Measurements from ENCODE around the gene MED7.

The MED7 gene

DNA sequence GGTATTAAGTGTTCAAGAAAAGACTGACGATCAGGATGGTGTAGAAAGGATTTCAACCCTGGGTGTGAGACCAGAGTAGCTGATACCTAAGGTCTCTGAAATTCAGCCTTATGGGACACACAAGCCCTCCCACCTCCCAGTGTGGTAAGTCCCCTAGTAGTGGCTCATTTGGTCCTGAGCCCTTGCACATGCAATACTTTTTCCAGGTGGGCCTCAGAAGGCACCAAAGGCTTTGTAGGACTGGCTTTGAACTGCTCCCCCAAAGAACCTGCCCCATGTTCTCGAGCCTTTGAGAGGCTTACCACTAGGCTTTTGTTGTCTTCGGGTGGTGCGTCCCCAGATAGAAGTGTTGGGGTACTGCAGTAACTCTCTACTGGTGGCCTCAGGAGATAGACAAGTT is 22.6 kb upstream of the MED7 start:
- in situ Hi-C loops (cut with MboI; ENCODE audit: low sequenced_read_pairs), result no loop called here

DNA sequence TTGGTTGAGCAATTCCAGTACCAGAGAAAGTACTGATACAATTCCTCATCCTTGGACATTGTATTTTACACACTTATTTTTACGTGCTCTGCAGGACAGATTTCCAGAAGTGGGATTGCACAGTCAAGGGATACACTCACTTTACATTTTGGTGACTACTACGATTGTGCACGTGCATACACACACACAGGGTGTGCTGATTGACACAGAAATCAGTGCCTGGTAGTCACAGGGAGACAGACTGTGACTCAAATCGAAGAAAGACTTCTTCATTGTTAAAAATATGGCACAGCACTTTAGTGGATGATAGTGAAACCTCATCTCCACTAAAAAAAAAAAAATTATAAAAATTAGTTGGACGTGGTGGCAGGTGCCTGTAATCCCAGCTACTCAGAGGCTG is 21.9 kb upstream of the MED7 start:
- in situ Hi-C loops (cut with MboI; ENCODE audit: low sequenced_read_pairs), result no loop called here

DNA sequence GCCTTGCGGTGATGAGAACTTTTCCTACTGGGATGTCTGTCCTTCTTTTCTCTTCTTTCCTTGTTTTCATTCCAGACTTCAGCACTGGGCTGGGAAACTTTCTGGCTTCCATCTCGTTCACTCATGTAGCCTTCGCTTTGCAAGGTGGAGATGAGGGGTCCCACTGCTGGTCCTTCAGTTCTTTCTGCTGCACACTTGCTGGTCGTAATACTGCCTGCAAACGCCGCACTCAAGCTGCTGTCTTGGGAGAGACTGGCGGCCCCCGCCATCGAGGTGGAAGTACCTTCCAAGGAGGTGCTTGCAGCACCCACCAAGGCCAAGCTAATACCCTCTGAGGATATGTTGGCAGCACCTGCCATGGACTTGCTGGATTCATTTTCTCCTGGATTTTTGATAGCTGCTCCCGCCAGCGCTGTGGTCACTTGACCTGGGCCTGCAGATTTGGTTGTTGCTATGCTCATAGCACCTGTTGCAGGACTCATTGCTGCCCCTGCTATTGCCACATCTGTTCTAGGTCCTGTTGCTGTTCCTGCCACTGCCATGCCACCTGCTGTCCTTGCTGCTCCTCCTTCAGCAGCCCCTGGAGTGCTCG is 20.4 kb upstream of the MED7 start:
- in situ Hi-C loops (cut with MboI; ENCODE audit: low sequenced_read_pairs), result no loop called here

DNA sequence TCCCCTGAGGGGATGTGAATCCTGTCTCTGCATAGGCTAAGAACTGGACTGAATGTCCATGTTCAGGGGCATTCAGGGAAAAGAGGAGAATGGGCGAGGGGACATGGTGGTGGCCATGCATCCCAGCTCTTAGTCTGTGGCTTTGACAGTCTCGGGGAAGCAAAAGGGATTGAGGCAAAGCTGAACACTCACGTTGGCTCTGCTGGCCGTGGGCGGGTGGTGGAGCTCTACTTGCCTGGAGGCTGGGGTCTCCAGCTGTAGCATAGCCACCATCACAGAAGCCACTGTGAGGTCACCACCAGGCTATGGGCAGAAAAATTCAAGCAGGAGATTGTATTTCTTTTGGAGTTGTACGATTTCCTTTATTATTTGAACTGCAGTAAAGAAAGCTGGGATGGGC is 19.3 kb upstream of the MED7 start:
- in situ Hi-C loops (cut with MboI; ENCODE audit: low sequenced_read_pairs), result no loop called here

DNA sequence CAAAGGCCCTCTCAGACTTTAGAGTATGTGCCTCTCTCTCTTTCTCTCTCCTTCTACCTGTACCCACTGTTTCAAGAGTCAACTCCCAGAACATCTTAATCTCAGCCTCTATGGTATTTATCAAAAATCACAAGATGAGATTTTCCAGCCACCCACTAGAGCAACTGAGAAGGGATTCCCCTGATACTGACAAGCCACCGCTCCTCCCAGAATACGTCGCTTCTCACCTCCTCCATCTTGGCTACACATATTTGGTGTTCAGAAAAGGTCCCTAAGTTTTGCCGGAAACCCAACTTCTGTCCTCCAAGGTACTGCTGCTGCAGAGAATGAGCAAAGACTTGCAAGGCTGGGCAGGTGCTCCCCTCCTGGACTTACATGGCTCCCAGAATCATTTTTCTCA is 17.3 kb upstream of the MED7 start:
- in situ Hi-C loops (cut with MboI; ENCODE audit: low sequenced_read_pairs), result no loop called here

DNA sequence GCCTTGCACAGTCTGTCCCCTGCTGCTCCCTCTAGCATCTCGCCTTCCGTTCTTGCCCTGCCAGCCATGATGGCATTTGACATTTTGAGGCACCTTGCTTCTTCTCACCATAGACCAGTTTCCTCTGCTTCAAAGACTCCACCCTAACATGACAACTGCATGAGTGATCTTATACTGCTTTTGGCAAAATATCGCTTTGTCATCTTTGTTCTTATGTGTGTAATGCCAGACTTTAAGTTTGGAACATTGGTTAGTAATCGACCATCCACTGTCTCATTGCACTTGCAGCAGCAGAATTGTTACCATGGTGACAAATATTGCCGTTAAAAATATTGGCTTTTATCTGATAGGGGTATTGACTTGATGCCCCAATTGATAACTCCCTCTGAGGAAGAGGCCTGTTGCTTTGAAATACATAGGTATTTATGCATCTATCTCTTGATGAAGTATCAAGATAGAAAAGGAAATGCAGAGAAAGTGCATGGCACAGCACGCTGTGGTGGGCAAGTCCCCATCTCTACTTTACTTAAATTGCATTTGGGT is 16.6 kb upstream of the MED7 start:
- in situ Hi-C loops (cut with MboI; ENCODE audit: low sequenced_read_pairs), result no loop called here

DNA sequence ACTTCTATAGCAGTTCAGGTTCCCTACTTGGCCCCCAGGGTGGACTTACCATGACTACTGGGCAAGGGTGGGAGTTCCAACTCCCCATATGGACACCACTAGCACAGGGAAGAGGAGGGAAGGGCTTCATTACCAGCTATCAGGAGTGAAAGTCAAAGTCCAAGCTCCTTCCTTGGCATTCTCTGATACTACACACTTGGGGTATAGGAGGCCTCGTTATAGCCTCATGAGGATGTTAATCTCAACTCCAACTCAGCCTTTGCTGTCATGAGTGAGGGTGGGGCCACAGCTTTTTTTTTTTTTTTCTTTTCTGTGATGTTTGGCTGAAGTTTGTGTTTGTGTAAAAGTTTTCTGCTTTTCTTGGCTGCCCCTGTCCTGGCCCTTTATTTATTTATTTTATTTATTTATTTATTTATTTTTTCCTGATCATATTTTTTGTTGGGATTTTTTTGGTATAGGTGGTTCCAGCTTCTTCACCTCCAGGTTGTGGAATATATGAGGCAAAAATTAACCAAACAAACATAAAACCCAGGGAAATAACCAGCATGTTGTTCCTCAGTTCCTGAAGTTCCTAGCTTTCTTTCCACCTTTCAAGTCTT is 14.7 kb upstream of the MED7 start:
- in situ Hi-C loops (cut with MboI; ENCODE audit: low sequenced_read_pairs), result no loop called here

DNA sequence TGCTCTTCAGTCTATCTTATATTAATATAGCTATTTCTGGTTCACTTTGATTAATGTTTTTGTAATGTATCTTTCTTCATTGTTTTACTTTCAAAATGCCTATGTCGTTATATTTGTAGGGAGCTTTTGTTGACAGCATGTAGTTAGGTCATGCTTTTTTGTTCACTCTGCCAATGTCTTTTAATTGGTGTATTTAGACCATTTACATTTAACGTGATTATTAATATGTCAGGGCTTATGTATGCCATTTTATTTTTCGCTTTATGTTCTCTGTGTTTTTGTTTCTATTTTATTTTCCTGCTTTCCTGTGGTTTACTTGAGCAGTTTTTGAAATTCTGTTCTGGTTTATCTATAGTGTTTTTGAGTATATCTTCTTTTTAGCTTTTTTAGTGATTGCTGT is 12.6 kb upstream of the MED7 start:
- in situ Hi-C loops (cut with MboI; ENCODE audit: low sequenced_read_pairs), result no loop called here

DNA sequence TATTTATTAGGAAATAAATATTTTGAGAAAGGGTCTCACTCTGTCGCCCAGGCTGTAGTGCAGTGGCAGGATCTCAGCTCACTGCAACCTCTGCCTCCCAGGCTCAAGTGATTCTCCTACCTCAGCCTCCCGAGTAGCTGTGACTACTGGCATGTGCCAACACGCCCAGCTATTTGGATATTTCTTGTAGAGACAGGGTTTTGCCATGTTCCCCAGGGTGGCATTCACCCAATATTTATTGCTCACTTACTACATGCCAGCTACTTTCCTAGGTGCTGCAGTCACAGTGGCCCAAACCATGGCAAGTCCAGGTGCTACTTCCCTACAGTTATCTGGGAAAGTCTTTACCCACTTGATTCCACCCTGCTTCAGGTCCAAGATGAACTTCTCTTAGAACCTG is 8.3 kb upstream of the MED7 start:
- in situ Hi-C loops (cut with MboI; ENCODE audit: low sequenced_read_pairs), result no loop called here

DNA sequence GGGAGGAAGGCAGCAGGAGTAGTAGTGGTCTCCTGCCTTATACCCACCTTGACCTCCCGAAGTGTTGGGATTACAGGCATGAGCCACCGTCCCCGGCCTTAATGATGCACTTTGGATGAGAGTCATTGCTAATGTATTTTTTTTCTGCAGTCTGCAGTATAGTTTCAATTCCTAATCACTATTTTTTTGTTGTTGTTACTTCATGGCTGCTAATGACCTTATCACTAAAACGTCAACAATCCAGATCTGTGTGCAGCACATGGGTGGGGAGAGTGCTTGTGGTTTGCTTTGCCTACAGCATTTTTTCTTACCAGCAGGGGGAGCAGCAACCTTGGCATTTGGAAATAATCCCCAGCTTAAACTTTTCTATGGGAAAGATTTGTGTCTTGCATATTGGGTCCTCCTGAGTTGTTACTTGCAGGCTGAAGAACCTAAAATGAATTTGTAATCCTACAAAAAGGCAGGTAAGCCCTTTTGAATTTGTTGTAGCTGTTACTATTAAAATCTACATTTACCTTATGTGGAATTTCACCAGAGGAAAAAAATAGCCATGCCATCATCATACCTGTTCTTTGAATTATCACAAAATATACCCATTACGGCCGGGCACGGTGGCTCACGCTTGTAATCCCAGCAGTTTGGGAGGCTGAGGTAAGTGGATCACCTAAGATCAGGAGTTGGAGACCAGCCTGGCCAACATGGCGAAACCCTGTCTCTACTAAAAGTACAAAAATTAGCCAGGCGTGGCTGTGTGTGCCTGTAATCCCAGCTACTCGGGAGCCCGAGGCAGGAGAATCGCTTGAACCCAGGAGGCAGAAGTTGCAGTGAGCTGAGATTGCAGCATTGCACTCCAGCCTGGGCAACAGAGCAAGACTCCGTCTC is 6.3 kb upstream of the MED7 start:
- in situ Hi-C loops (cut with MboI; ENCODE audit: low sequenced_read_pairs), result loop anchor here (25.0 kb wide), 1 partner anchor 2012 kb away; no protein-coding TSS in a partner anchor

DNA sequence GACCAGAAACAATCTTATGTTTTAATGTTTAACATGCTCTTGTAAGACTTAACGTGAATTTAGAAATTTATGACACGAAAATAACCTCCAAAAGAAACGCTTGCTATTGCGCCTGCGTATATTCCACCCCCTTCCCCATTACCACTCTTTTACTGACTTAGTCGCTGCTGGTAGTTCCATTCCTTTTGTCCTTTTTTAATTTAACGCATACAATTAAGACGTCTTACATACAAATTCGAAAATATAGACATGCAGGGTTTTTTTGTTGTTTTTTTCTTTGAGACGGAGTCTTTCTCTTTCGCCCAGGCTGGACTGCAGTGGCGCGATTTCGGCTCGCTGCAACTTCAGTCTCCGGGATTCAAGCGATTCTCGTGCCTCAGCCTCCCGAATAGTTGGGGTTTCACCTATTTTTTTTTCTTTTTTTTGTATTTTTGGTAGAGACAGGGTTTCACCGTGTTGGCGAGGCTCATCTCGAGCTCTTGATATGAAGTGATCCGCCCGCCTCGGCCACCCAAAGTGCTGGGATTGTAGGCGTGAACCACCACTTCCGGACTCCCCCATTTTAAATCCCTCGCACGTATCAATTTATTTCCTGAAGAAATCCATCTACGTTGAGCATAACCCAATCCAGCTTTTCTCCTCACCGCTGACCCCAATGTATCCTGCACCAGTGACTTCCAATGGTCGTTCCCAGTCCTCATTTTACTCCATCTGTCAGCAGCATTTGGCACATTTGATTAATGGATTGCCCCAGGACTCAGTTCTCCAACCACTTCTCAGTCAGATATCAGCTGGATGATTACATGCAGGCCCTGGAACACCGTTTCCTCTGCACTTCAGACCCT is 684 bp upstream of the MED7 start:
- in situ Hi-C loops (cut with MboI; ENCODE audit: low sequenced_read_pairs), result loop anchor here (25.0 kb wide), 1 partner anchor 2006 kb away; no protein-coding TSS in a partner anchor

DNA sequence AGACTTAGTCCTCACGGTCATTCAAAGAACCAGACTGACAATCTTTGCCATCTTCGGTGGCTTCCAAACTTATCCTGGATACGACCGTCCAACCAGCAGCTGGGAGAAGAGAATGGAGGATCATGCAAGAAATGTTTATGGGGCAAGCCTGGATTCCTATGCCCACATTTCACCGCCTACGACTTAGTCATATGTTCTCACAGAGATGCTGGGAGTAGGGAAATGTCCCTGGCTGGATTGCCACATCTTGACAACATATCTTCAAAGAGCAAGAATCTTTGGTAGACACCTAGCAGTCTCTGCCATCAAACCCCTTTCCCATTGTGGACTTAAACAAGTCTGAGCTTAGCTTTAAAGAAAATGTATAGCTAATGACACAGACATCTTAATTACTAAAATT is 5.0 kb downstream of the MED7 start:
- in situ Hi-C loops (cut with MboI; ENCODE audit: low sequenced_read_pairs), result loop anchor here (25.0 kb wide), 1 partner anchor 2000 kb away; no protein-coding TSS in a partner anchor

DNA sequence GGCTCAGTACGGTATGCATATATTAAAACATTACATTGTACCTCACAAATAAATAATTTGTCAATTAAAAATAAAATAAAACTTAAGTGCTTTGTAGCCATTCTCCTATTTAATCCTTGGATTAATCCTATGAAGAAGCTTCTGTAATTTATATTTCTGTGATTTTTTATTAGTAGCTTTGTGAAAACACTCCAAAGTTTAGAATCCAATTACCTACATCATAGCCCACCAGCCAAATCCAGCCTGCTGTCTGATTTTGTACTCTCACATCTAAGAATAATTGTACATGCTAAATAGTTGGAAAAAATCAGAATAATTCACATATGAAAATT is 10.4 kb downstream of the MED7 start:
- in situ Hi-C loops (cut with MboI; ENCODE audit: low sequenced_read_pairs), result loop anchor here (25.0 kb wide), 1 partner anchor 1995 kb away; no protein-coding TSS in a partner anchor

DNA sequence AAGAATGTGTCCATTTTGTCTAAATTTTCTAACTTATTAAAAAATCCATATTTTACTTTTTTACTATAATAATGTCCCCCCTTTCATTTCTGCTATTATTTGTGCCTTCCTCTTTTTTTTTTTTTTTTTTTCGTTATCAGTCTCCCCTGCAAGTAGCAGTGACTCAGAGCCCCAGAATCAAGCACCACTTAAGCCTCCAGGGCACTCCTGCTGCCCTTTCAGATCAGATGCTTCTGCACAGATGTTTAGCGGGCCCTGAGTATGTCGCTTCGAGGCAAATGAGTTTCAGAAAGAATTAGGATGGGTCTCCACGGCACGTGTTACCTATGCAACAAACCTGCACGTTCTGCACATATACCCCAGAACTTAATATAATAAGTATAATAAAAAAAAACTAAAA is 11.7 kb downstream of the MED7 start:
- in situ Hi-C loops (cut with MboI; ENCODE audit: low sequenced_read_pairs), result loop anchor here (25.0 kb wide), 1 partner anchor 1994 kb away; no protein-coding TSS in a partner anchor

DNA sequence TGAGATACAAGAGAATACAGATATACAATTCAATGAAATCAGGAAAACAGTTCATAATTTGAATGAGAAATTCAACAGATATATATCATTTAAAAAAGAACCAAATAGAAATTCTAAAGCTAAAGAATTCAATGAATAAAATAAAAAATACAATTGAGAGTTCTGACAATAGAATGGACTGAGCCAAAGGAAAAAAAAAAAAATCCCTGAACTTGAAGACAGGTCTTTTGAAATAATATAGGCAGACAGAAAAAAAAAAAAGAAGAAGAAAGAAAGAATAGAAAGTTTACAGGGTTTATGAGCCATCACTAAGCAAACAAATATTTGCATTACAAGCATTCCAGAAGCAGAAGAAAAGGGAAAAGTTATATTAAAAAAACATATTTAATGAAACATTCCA is 21.0 kb downstream of the MED7 start:
- in situ Hi-C loops (cut with MboI; ENCODE audit: low sequenced_read_pairs), result no loop called here

DNA sequence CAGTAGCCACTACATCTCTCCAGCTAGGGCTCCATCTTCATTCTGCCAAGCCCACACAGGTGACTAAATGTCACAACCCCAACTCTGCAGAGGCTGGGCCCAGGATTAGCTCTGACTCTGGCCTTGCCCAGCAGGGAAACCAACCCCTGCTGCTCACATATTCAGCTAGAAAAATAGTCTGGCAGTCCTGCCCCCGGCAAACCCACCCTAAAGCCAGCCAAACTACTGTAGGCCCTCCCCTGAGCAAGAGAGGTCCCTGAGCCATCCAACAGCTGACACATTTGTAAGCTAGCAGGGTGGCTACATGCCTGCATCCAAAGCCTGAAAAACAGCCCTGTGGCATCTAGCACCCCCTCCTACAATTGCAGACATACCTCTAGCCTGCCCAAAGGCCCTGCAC is 22.6 kb downstream of the MED7 start:
- in situ Hi-C loops (cut with MboI; ENCODE audit: low sequenced_read_pairs), result no loop called here

DNA sequence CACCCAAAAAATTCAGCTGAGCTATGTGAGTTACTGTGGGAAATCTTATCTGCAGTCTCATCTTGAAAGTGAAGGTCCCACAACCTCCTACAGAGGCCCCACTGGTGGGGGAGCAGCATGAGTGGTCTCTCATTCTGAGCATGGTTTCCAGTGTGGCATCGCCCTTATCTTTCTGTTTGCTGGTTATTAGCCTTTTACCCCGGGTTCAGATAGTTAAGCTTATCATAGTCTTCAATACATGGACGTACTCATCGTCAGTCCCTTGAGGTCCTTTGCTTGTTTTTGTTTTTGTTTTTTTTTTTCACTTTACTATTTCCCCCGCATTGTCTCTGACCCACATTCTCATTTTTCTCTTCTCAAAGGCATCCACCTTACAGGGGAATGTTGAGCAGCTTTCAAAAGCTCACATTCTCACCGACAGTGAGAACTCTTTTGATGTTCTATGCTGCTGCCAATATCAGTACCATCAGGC is 26.1 kb downstream of the MED7 start:
- in situ Hi-C loops (cut with MboI; ENCODE audit: low sequenced_read_pairs), result no loop called here

DNA sequence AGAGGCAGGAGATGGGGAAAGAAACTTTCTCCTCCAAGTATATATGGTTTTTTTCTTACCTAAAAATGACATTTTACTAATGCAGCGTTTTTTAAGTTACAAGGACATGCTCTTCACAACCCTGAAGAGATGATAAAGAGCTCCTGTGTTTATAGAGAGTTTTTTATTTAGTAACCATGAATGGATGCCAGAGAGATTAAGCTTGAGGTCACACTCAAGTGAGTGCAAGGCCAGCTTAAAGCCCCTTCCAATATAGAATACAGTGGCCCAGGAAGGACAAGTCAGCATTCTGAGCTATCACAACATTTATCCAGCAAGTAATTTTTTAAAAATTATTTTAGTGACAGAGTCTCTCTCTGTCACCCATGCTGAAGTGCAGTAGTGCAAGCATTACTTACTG is 27.2 kb downstream of the MED7 start:
- in situ Hi-C loops (cut with MboI; ENCODE audit: low sequenced_read_pairs), result no loop called here

DNA sequence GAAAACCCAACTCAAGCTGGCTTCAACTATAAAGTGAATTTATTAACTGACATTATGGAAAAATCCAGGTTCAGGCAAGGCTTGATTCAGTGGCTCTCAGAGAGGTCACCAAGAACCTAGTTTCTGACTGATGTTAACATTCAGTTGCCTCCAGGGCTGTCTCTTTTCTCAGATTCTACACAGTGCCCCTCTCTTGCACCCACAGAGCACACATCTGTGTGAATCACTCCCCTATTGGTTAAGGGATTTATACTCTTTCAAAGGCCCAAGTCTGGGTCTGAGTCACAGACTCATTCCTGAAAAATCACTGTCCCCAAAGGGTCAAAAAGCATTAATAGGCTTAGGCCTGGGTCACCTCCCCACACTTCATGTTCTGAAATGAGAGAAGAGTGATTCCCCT is 27.7 kb downstream of the MED7 start:
- in situ Hi-C loops (cut with MboI; ENCODE audit: low sequenced_read_pairs), result no loop called here

DNA sequence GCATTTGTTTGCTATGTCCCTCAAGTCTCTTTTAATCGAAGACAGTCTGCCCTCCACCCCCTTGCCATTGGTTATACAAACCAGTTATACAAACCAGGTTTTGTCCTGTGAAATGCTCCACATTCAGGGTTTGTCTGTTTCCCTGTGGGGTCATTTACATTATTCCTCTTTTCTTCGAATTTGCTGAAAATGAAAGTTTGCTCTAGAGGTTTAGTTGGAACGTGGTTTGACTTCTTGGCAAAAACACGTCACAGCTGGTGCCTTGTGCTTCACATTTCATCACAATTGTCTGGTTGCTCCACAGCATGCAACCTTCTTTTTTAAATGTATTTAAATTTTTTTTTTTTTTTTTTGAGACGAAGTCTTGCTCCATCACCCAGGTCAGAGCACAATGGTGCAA is 29.7 kb downstream of the MED7 start:
- in situ Hi-C loops (cut with MboI; ENCODE audit: low sequenced_read_pairs), result no loop called here

DNA sequence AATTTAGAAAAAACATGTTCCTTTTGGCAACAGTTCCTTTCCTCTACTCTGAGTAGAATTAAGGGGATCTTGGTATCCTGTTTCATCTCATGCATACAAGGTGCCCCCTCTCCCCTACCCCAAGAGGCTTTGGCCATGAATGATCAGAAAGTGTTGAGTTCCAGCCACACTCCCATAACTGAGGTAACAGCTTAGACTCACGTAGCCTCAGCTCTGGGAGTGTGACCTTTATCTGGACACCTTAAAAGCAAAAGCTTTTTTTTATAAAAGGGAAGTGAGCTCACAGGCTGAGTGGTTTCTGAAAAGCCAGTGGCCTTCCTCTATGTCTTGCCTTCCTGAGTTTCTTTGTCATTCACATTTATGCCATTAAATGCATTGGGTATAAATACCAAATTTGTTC is 32.9 kb downstream of the MED7 start:
- in situ Hi-C loops (cut with MboI; ENCODE audit: low sequenced_read_pairs), result no loop called here

Measured in HL-60/S4 treated with retinoic acid at 250 ng/mL for 4 days and 3 days (cell line).